Measurements from ENCODE around the gene WHRN. TPM values are rescaled to one million over a fixed set of nuclear protein-coding genes. Genes with fewer than 3 reads are reported as not detected.
A peak's percentile ranks its signal among the peaks of the same experiment; 100 is the strongest.

The WHRN gene
- polyA plus RNA-seq, 1 donor = 12.4 TPM

- DNase-seq = peak; percentile 94
Measured at GRCh38 chr9:114397848-114398605, 107.2 kb downstream of the WHRN start.

DNA sequence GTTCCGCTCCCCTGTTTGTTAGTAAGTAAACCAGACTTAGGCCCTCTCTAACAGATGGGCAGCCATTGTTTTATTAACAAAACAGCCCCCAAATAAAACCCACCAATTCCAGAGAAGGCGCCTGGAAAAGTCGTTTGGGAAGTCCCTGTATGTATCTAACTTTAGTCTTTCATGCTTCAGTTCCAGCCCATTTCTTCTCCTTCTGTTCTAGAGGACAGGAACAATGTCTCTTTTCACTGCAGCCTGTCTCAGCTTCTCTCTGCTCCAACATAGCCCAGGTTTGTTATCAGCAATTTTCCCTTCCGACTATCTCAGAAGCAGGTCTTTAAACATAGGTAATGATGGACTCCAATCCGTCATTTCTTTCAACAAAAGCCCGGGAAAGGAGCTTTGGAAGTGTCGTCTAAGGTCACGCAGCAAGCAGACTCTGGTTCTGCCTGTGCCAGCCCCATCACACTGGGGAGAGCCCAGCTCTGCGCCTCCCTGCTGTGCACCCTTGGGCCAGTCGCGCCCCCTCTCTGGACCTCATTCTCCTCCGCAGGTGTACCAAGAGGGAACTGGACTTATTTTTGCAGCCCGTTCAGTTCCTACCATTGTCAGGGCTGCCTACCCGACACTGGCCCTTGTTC lies 107.9 kb downstream of the WHRN start:
- DNase-seq = no peak

- DNase-seq = no peak
Measured at GRCh38 chr9:114396558-114397218, 108.6 kb downstream of the WHRN start.

DNA sequence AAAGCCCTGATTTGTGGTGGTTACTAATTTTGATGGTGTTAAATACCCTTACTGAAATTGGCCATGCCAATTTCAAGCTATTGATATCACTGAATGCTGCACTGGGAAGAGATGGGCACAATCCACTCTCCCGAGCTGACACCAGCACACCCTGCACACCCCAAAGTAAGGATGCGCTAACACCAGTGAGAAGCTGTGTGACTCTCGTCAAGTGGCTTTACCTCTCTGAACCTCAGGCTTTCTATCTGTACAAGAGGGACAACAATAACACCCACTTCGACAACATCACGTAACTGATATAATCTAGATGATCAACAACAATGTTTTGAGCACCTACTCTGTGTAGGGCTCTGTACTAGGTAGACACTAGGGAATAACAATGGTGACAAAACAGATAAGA lies 109.5 kb downstream of the WHRN start:
- no peak for DNase-seq

GRCh38 chr9:114395334-114395617 lies 110.0 kb downstream of the WHRN start:
- no peak for DNase-seq

DNA sequence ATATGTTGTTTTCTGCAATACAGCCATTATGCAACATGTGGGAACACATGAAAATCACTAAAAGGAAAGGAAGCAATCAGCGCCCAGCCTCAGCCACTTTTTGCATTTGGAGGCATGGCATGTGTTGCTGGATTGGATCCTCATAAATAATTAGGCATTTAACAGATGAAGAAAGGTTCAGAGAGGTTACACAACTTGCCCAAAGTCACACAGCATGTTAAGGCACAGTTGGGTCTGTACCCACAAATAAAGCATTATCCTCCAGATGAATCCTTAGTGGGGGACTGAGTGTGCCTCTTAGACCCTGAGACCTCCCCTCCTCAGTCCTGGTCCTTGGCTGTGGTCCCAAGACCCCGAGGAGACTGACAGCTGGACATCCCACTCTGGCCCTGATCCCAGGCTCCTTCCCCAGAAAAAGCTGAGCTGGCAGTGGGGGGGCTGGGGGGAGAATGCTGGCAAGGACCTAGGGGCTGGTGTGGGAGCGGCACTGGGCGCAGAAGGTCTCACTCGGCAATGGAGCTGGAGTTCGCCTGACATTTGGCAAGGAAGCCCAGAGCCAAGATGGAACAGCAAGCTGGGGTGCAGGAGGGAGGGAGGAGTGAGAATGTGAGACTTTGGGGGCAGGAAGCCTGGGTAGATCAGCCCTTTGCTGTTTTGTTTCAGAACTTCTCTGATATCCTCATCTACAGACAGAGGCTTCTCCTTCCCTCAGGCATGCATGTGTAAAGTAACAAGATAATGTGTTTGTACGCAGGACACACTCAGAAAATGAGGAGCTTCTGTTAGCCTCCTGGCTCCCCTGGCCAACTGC lies 110.5 kb downstream of the WHRN start:
- DNase-seq = no peak

DNA sequence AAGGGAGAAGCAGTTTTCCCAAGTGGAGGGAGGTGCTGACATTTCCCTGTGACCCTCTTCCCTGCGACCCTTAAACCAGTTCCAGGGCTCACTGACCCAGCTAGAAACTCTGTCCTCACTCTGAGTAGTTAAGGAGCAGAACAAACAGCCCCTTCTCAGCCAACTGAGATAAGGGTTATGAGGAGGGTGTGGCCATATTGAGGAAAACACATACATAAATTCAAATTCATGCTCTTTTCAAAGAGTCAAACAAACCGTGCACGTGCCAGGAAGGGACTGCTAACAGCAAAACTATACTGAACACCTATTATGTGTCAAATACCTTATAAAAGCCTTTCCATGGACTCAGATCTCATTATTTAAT lies 112.5 kb downstream of the WHRN start:
- no peak for DNase-seq

DNA sequence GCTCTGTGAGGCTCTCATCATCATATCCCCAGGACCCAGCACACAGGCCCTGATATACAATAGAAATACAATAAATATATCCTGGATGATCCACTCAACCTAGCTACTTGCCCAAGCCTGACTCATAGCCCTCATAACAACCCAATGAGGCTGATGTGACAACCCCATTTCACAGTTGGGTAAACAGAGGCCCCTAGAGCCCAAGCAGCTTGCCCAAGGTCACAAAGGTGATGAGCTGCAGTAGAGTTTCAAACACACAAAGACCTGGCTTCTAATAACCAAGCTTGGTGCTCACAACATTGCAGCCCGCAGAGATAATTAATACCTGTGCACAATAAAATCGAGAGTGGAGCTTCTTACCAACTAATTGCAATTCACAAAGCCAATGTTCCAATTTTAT lies 114.3 kb downstream of the WHRN start:
- DNase-seq = no peak

- DNase-seq = no peak
Measured at GRCh38 chr9:114389612-114390368, 115.5 kb downstream of the WHRN start.

- DNase-seq = no peak
Measured at GRCh38 chr9:114388764-114389375, 116.4 kb downstream of the WHRN start.

DNA sequence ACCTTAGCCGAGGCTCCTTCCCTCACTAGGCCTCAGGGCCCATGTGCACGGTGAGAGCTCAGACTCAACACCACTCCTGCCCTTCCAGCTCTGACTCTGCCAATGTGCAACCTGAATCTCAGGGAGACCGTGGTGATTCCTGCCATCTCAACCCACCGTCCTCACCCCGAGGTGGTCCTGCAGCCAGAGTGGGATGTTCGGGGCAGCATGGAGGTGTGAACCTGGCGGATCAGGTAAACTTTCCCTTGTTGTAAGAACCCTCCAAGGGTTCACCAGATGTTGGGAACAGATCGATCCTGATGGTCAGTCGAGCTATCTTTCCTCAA lies 117.0 kb downstream of the WHRN start:
- no peak for DNase-seq

DNA sequence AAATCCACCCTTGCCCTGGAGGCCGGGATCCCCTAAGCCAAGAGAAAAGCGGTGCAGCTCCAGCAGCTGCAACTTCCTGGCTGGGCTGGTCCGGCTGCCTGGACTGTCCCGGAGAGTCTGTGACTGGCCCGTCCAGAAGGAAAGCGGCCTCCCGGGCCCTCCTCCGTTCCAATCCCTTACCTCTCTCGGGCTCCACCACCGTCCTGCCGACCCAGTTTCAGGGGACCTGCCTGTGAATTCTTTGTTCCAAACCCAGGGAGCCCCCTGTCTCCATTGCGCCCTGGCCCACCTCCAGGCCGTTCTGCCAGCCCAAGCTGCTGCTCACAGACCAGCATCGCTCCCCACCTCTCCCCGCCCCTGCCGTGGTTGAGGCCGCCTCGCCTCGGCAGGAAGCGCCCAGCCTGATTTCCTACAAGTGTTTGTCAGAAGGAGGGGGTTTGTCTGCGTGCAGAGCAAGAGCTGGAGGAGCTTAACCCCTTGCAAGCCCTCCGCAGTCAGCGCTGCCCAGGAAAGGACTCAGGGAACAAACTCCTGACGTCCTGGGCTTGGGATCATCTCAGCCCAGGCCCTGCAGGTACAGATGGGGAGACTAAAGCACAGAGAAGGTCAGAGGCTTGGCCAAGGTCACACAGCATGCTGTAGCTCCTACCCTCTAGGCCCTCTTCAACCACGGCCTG lies 117.5 kb downstream of the WHRN start, which contains the start of gene AKNA:
AKNA (minus strand) TSS at position 303 of the 677 bp plus-strand sequence. CDS start 6,649 bp downstream, outside the sequence.
- DNase-seq = no peak

- DNase-seq = no peak
Measured at GRCh38 chr9:114386886-114387679, 118.2 kb downstream of the WHRN start.

GRCh38 chr9:114386361-114386885 lies 118.8 kb downstream of the WHRN start:
- DNase-seq = no peak

DNA sequence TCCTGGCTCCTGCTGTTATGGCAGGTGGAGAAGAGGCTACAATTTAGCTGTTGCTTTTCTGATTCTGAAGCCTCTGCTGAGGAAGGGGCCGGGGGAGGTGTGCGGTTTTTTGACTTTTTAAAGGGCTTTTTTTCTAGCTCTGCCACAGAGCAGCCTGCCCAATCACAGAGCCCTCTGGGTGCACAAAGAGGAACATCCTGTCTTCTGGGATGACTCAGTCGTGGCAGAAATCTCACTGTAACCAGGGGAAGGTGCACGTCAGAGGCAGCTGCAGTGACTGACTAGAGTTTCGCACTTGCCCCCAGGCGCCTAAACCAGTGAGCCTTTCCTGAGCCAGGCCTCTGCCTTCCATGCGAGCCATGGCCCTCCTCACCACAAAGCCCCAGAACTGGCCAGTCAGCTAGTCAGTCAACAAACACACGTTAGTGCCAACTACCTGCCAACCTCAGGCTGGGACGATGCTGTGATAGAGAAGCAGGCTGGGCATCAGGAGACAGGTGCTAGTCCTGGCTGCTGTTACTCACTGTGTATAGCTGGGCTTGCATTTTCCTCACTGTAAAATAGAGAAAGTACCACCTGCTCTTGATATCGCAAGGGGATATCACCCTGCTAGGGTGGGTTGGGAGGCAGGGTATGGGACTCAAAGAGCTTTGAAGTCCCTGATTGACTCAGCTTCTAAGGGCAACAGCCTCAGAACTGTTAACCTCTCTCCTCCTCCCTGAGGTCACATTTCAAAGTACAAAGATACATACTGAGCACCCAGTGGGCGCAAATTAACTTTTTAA lies 119.7 kb downstream of the WHRN start:
- no peak for DNase-seq

DNA sequence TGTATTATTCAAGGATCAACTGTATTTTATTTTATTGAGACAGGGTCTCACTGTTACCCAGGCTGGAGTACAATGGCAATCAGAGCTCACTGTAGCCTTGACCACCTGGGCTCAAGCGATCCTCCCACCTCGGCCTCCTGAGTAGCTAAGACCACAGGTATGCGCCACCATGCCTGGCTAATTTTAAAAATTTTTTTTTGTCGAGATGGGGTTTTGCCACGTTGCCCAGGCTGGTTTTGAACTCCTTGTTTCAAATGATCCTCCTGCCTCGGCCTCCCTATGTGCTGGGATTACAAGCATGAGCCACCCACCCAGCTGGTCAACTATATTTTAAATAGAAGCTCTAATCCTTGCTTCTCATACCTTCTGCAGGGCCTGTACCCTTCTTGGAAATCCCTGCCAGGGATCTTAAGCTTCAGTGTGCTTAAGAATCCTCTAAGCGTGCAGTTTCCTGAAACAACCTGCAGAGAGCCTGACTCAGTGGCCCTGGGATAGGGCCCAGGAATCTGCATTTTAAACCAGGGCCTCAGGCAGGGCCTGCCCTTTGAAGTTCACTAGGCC lies 120.4 kb downstream of the WHRN start:
- DNase-seq = no peak

DNA sequence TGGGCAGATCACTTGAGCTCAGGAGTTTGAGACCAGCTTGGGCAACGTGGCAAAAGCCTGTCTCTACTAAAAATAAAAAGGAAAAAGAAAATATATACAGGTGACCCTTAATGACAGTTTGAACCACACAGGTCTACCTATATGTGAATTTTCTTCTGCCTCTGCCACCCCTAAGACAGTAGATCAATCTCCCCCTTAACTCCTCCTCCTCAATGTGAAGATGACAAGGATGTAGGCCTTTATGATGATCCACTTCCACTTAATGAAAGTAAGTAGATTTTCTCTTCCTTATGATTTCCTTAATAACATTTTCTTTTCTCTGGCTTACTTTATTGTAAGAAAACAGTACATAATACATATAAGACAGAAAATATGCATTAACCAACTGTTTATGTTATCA lies 120.9 kb downstream of the WHRN start:
- no peak for DNase-seq

DNA sequence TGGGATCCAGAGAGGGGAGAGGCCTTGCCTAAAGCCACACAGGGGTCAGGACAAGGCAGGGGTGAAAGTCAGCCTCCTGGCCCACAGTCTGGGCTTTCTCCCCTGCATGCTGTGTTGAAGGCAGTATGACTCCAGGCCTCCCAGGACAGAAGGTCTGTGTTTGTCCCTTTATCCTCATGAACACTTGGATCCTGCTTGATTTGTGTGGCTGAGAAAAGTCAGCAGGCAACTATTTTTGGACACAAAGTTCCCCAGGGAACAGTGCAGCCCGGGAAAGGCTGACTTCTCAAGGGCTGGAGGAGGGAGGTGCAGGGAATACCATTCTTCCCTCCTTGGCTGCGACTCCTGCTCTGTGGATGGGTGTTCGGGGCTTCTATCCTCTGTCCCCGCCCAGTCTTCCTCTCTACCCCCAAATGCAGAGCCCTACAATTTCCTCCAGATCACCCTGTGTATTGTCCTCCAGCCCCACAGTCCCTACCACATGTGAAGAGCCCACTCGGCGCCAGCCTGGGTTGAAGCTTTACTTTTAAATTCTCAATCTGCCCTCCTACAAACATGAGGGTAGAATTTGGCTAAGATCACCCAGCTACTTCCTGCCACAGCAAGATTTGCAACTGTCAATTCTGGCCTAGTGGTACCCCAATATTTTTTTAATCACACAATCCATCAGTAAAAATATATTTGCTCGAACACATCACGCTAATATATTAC lies 121.6 kb downstream of the WHRN start:
- DNase-seq = no peak
